HEK293 (cell line): ENCODE data around the gene SSBP3.

ENCODE experiments used
- CTCF ChIA-PET: fragments of 350-600 bp; formaldehyde crosslinking; extraction: SDS; loops from one replicate; lab custom pipeline; 2021; ENCODE audit warnings: antibody characterized with exemption; lab: Yijun Ruan, JAX
- POLR2A ChIA-PET: fragments of 300-600 bp; formaldehyde crosslinking; extraction: SDS; loops from one replicate; lab custom pipeline; 2020; ENCODE audit warnings: antibody characterized with exemption, inconsistent platforms; lab: Yijun Ruan, JAX
- H3K27ac ChIP-seq: fragments of 200-500 bp; sonication (Bioruptor generic); 2 replicates; pipeline ENCODE4 v1.5.1; 2014; ENCODE audit warnings: low read depth, low read length, control low read depth, inconsistent platforms; ENCODE audit errors: extremely low read depth
- H3K36me3 ChIP-seq, 2 experiments: fragments of 200-500 bp in 1 of 2; sonication (Bioruptor generic) in 1 of 2; 1 replicate in 1 of 2; 2 replicates in 1 of 2; pipeline ENCODE4 v1.5.1; 2014 to 2017; ENCODE audit warnings: inconsistent platforms in 2 of 2, low read length in 2 of 2; ENCODE audit not compliant: control insufficient read depth in 2 of 2, insufficient read depth in 1 of 2
- H3K4me1 ChIP-seq: fragments of 200-500 bp; sonication (Bioruptor generic); 2 replicates; pipeline ENCODE4 v1.5.1; 2014; ENCODE audit warnings: mild to moderate bottlenecking, low read length, inconsistent platforms; ENCODE audit not compliant: control insufficient read depth, insufficient read depth
- H3K4me3 ChIP-seq: 2 replicates; pipeline ENCODE4 v1.5.1; 2011; ENCODE audit warnings: low read depth, mild to moderate bottlenecking, control low read depth, low read length, moderate library complexity
- H3K9me3 ChIP-seq: fragments of 200-500 bp; sonication (Bioruptor generic); 2 replicates; pipeline ENCODE4 v1.5.1; 2014; ENCODE audit warnings: low read depth, low read length, inconsistent platforms; ENCODE audit not compliant: control insufficient read depth, insufficient read depth
- GLIS1 ChIP-seq: fragments of 450-650 bp; formaldehyde crosslinking; IDR thresholded peaks from 2 replicates; pipeline ENCODE4 v1.5.1; 2016; ENCODE audit warnings: missing biosample characterization, missing genetic modification characterization
- KLF10 ChIP-seq: fragments of 450-650 bp; IDR thresholded peaks from 2 replicates; pipeline ENCODE4 v1.5.1; 2018; ENCODE audit warnings: missing biosample characterization, mild to moderate bottlenecking, missing genetic modification characterization
- MZF1 ChIP-seq: fragments of 450-650 bp; formaldehyde crosslinking; IDR thresholded peaks from 2 replicates; pipeline ENCODE4 v1.5.1; 2017; ENCODE audit warnings: missing biosample characterization, missing genetic modification characterization, borderline replicate concordance
- SCRT1 ChIP-seq: fragments of 450-650 bp; formaldehyde crosslinking; IDR thresholded peaks from 2 replicates; pipeline ENCODE4 v1.5.1; 2016; ENCODE audit warnings: missing biosample characterization, missing genetic modification characterization, borderline replicate concordance
- ZBTB17 ChIP-seq: fragments of 450-650 bp; formaldehyde crosslinking; IDR thresholded peaks from 2 replicates; pipeline ENCODE4 v1.5.1; 2016; ENCODE audit warnings: missing biosample characterization, missing genetic modification characterization
- ZNF10 ChIP-seq: fragments of 450-650 bp; formaldehyde crosslinking; IDR thresholded peaks from 2 replicates; pipeline ENCODE4 v1.5.1; 2017; ENCODE audit warnings: missing biosample characterization, missing genetic modification characterization
- ZNF133 ChIP-seq: fragments of 450-650 bp; formaldehyde crosslinking; IDR thresholded peaks from 2 replicates; pipeline ENCODE4 v1.5.1; 2016; ENCODE audit warnings: missing biosample characterization, missing genetic modification characterization
- ZNF221 ChIP-seq: fragments of 450-650 bp; formaldehyde crosslinking; IDR thresholded peaks from 2 replicates; pipeline ENCODE4 v1.5.1; 2017; ENCODE audit warnings: missing biosample characterization, missing genetic modification characterization, borderline replicate concordance
- ZNF266 ChIP-seq: fragments of 450-650 bp; formaldehyde crosslinking; IDR thresholded peaks from 2 replicates; pipeline ENCODE4 v1.5.1; 2016; ENCODE audit warnings: missing biosample characterization, missing genetic modification characterization, low read depth
- ZNF335 ChIP-seq: fragments of 450-650 bp; formaldehyde crosslinking; conservative IDR thresholded peaks from 2 replicates; pipeline ENCODE4 v1.5.1; 2016; ENCODE audit warnings: missing biosample characterization, missing genetic modification characterization
- ZNF473 ChIP-seq: fragments of 450-650 bp; formaldehyde crosslinking; IDR thresholded peaks from 2 replicates; pipeline ENCODE4 v1.5.1; 2017; ENCODE audit warnings: missing biosample characterization, missing genetic modification characterization
- ZNF510 ChIP-seq: fragments of 450-650 bp; formaldehyde crosslinking; IDR thresholded peaks from 2 replicates; pipeline ENCODE4 v1.5.1; 2018; ENCODE audit warnings: mild to moderate bottlenecking, missing genetic modification characterization, missing biosample characterization; ENCODE audit not compliant: insufficient replicate concordance
- ZNF658 ChIP-seq: fragments of 450-650 bp; formaldehyde crosslinking; IDR thresholded peaks from 2 replicates; pipeline ENCODE4; 2016; ENCODE audit warnings: missing biosample characterization, missing genetic modification characterization
- ZNF677 ChIP-seq: fragments of 450-650 bp; IDR thresholded peaks from 2 replicates; pipeline ENCODE4 v1.5.0; 2018; ENCODE audit warnings: missing biosample characterization, mild to moderate bottlenecking, missing genetic modification characterization, moderate library complexity
- ZNF76 ChIP-seq: fragments of 450-650 bp; formaldehyde crosslinking; IDR thresholded peaks from 2 replicates; pipeline ENCODE4; 2016; ENCODE audit warnings: low read depth, missing biosample characterization, missing genetic modification characterization, borderline replicate concordance
- ZSCAN30 ChIP-seq: fragments of 450-650 bp; IDR thresholded peaks from 2 replicates; pipeline ENCODE4 v1.5.1; 2018; ENCODE audit warnings: missing biosample characterization, mild to moderate bottlenecking, missing genetic modification characterization, moderate library complexity
- TF ChIP-seq, protein P1 (sequence below): fragments of 450-650 bp; formaldehyde crosslinking; IDR thresholded peaks from 2 replicates; pipeline ENCODE4 v1.5.1; 2017; ENCODE audit warnings: missing biosample characterization, missing genetic modification characterization
- TF ChIP-seq, protein P2 (sequence below): fragments of 450-650 bp; formaldehyde crosslinking; IDR thresholded peaks from 2 replicates; pipeline ENCODE4 v1.5.1; 2017; ENCODE audit warnings: missing biosample characterization, missing genetic modification characterization
- TF ChIP-seq, protein P3 (sequence below): fragments of 450-650 bp; formaldehyde crosslinking; IDR thresholded peaks from 2 replicates; pipeline ENCODE4 v1.5.1; 2016; ENCODE audit warnings: missing biosample characterization, missing genetic modification characterization
- TF ChIP-seq, protein P4 (sequence below): fragments of 450-650 bp; formaldehyde crosslinking; IDR thresholded peaks from 2 replicates; pipeline ENCODE4; 2016; ENCODE audit warnings: missing biosample characterization, missing genetic modification characterization

SSBP3 gene

DNA sequence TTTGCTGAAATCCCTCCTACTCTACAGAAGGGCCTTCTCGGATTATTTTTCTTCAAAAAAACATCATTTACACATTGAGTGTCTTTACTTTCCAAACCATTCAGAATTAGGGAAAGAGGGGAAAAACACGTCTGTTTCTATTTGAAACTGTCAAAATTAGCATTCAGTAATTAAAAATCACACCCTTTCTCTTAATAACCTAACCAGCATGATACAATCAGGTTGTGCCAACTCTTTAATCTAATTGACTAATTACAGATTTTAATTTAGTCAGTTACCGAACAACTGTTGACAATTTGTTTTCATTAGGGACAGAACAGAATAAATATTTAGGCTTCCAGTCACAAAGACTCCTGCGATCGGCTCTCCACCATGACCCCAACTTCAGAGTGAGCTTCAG is 18.8 kb downstream of the SSBP3 start:
- Histone ChIP-seq H3K36me3 (peaks cover 0 to 51% of the 10 kb centered on the region in 2 experiments; a peak in 2 of 3 replicates), H3K4me1 (peaks cover 5% of the 10 kb centered on the region; the same call in 1 of the 2 replicates), H3K4me3 (no peak overlapping the region), H3K9me3 (no peaks in the 10 kb centered on the region), H3K27ac (no peak overlapping the region)
- ChIA-PET CTCF (no interaction called here), POLR2A (no interaction called here)
- TF ChIP-seq ZNF76 (tag by site-specific recombination) = no peak
- no peak for TF ChIP-seq ZNF335 (tag by site-specific recombination)
- no peak for TF ChIP-seq SCRT1 (tag by site-specific recombination)
- no peak for TF ChIP-seq ZNF266 (tag by site-specific recombination)
- TF ChIP-seq, protein P1, sequence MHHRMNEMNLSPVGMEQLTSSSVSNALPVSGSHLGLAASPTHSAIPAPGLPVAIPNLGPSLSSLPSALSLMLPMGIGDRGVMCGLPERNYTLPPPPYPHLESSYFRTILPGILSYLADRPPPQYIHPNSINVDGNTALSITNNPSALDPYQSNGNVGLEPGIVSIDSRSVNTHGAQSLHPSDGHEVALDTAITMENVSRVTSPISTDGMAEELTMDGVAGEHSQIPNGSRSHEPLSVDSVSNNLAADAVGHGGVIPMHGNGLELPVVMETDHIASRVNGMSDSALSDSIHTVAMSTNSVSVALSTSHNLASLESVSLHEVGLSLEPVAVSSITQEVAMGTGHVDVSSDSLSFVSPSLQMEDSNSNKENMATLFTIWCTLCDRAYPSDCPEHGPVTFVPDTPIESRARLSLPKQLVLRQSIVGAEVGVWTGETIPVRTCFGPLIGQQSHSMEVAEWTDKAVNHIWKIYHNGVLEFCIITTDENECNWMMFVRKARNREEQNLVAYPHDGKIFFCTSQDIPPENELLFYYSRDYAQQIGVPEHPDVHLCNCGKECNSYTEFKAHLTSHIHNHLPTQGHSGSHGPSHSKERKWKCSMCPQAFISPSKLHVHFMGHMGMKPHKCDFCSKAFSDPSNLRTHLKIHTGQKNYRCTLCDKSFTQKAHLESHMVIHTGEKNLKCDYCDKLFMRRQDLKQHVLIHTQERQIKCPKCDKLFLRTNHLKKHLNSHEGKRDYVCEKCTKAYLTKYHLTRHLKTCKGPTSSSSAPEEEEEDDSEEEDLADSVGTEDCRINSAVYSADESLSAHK (tag by site-specific recombination) = peak; percentile 87

DNA sequence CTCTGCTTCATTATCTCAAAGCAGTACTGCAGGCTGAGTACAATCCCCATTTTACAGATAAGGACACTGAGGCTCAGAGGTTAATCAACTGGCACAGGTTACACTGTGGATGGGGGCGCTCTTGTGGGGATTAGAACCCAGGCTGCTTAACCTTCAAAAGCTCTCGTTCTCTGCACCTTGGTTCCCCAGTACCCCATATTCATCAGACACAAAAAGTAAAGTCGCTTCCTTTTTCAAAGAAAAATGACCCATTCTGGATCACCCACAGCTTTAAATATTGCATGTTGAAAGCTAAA is 20.5 kb downstream of the SSBP3 start:
- ChIA-PET POLR2A (no interaction called here), CTCF (interaction anchor here (0.7 kb wide), 1 partner anchor 71 kb away, joined by 4 read pairs; no protein-coding TSS in a partner anchor)

More for the DNA sequence above, 20.5 kb downstream of the SSBP3 start:
- H3K9me3 ChIP-seq = no peaks in the 10 kb centered on the region
- no peak overlapping the region for H3K4me3 ChIP-seq
- TF ChIP-seq GLIS1 = no peak
- no peak for TF ChIP-seq ZNF658 (tag by site-specific recombination)
- TF ChIP-seq ZNF133 (tag by site-specific recombination) = no peak
- no peak for TF ChIP-seq ZSCAN30
- no peak for TF ChIP-seq ZNF677 (tag by site-specific recombination)
- TF ChIP-seq, protein P2, sequence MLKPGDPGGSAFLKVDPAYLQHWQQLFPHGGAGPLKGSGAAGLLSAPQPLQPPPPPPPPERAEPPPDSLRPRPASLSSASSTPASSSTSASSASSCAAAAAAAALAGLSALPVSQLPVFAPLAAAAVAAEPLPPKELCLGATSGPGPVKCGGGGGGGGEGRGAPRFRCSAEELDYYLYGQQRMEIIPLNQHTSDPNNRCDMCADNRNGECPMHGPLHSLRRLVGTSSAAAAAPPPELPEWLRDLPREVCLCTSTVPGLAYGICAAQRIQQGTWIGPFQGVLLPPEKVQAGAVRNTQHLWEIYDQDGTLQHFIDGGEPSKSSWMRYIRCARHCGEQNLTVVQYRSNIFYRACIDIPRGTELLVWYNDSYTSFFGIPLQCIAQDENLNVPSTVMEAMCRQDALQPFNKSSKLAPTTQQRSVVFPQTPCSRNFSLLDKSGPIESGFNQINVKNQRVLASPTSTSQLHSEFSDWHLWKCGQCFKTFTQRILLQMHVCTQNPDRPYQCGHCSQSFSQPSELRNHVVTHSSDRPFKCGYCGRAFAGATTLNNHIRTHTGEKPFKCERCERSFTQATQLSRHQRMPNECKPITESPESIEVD (tag by site-specific recombination) = no peak
- TF ChIP-seq, protein P3, sequence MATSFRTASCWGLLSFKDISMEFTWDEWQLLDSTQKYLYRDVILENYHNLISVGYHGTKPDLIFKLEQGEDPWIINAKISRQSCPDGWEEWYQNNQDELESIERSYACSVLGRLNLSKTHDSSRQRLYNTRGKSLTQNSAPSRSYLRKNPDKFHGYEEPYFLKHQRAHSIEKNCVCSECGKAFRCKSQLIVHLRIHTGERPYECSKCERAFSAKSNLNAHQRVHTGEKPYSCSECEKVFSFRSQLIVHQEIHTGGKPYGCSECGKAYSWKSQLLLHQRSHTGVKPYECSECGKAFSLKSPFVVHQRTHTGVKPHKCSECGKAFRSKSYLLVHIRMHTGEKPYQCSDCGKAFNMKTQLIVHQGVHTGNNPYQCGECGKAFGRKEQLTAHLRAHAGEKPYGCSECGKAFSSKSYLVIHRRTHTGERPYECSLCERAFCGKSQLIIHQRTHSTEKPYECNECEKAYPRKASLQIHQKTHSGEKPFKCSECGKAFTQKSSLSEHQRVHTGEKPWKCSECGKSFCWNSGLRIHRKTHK (tag by site-specific recombination) = no peak
- no peak for TF ChIP-seq ZNF510 (tag by site-specific recombination)
- no peak for TF ChIP-seq ZNF10
- TF ChIP-seq, protein P4, sequence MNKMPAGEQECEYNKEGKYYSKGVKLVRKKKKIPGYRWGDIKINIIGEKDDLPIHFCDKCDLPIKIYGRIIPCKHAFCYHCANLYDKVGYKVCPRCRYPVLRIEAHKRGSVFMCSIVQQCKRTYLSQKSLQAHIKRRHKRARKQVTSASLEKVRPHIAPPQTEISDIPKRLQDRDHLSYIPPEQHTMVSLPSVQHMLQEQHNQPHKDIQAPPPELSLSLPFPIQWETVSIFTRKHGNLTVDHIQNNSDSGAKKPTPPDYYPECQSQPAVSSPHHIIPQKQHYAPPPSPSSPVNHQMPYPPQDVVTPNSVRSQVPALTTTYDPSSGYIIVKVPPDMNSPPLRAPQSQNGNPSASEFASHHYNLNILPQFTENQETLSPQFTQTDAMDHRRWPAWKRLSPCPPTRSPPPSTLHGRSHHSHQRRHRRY (tag by site-specific recombination) = no peak
- TF ChIP-seq ZNF473 = no peak
- TF ChIP-seq KLF10 (tag by site-specific recombination) = no peak
- TF ChIP-seq ZBTB17 (tag by site-specific recombination) = no peak
- TF ChIP-seq ZNF221 (tag by site-specific recombination) = no peak
- TF ChIP-seq MZF1 (tag by site-specific recombination) = no peak
- H3K27ac ChIP-seq = no peak overlapping the region
- H3K4me1 ChIP-seq = peaks cover 5% of the 10 kb centered on the region; the same call in 1 of the 2 replicates
- H3K36me3 ChIP-seq = peaks cover 0 to 37% of the 10 kb centered on the region in 2 experiments; a peak in 2 of 3 replicates
